ENCODE measurements around the gene PYY.
"Not testable (repeated sequence)": the region's sequence is repeated elsewhere in the genome, so short reads cannot be mapped to it uniquely, and the experiment has no call there.

Gene PYY

DNA sequence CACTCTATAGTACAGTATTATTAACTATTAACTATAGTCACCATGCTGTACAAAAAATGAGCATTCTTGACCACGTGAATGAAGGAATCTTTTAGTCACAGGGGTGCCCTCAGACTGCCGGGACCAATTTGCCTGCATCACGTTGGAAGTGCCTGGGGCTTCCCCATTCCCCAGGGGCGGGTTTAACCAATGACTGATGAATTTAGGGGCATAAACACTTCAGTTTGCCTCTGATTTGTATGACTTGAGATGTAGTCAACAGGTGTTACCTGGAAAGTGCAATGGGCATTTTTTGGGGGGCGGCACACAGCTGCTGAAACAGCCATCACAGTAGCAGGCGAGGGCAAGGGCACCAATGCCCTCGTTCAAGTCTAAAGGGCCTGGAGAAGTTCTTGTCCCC lies 8.7 kb upstream of the PYY start:
- Histone ChIP-seq H3K4me3 (ENCODE audit: low read length) (no peak overlapping the region), H3K79me2 (ENCODE audit: low read length) (no peaks in the 10 kb centered on the region), H4K20me1 (ENCODE audit: insufficient read depth, low read length) (no peaks in the 10 kb centered on the region), H3K27ac (ENCODE audit: low read length) (no peak overlapping the region), H3K4me1 (ENCODE audit: low read length) (no peaks in the 10 kb centered on the region), H3K27me3 (replicated peaks; ENCODE audit: insufficient read depth, low read length) (no peaks in the 10 kb centered on the region; the same call in 1 of the 2 replicates), H3K9me3 (replicated peaks; ENCODE audit: insufficient read depth, low read length) (no peaks in the 10 kb centered on the region), H3K4me2 (ENCODE audit: low read depth, low read length) (no peak overlapping the region), H3K9ac (ENCODE audit: low read length) (no peak overlapping the region), H2AFZ (ENCODE audit: low read length) (no peak overlapping the region), H3K9me2 (replicated peaks; ENCODE audit: insufficient read depth, low read length) (no peaks in the 10 kb centered on the region), H3F3A (ENCODE audit: insufficient read depth, low read length) (no peaks in the 10 kb centered on the region), H3K36me3 (replicated peaks; ENCODE audit: insufficient read depth, low read length) (no peaks in the 10 kb centered on the region)
- TF ChIP-seq EZH2 (optimal IDR thresholded peaks at IDR 0.05; ENCODE audit: low read depth, low read length): no peak
- TF ChIP-seq, protein P1, sequence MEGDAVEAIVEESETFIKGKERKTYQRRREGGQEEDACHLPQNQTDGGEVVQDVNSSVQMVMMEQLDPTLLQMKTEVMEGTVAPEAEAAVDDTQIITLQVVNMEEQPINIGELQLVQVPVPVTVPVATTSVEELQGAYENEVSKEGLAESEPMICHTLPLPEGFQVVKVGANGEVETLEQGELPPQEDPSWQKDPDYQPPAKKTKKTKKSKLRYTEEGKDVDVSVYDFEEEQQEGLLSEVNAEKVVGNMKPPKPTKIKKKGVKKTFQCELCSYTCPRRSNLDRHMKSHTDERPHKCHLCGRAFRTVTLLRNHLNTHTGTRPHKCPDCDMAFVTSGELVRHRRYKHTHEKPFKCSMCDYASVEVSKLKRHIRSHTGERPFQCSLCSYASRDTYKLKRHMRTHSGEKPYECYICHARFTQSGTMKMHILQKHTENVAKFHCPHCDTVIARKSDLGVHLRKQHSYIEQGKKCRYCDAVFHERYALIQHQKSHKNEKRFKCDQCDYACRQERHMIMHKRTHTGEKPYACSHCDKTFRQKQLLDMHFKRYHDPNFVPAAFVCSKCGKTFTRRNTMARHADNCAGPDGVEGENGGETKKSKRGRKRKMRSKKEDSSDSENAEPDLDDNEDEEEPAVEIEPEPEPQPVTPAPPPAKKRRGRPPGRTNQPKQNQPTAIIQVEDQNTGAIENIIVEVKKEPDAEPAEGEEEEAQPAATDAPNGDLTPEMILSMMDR (IDR thresholded peaks at IDR 0.05; ENCODE audit: low read length): no peak
- no peak for TF ChIP-seq EZH2phosphoT487 (IDR thresholded peaks at IDR 0.05; ENCODE audit: low read length)
- no peak for DNase-seq

DNA sequence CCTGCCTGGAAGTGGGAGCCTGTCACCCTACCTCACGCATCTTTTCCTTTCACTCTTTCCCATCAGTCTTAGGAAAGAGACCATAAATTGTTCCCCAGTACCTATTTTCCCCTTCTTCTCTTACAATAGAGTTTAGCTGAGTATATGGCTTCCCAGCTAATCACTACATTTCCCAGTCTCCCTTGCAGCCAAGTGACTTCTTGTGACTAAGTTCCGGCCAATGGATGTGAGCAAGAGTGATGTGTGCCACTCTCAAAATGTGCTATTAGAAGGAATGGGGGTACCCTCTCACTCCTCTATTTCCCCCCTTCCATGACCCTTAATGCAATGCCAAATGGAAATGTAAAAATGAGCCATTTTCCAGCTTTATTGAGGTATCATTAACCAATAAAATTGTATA lies 8.2 kb upstream of the PYY start:
- H3K9me3 ChIP-seq (replicated peaks; ENCODE audit: insufficient read depth, low read length): no peaks in the 10 kb centered on the region
- no peaks in the 10 kb centered on the region for H3K4me1 ChIP-seq (ENCODE audit: low read length)
- no peak overlapping the region for H3K9ac ChIP-seq (ENCODE audit: low read length)
- no peak overlapping the region for H3K4me2 ChIP-seq (ENCODE audit: low read depth, low read length)
- no peak overlapping the region for H2AFZ ChIP-seq (ENCODE audit: low read length)
- TF ChIP-seq EZH2phosphoT487 (IDR thresholded peaks at IDR 0.05; ENCODE audit: low read length): no peak
- TF ChIP-seq, protein P1 (IDR thresholded peaks at IDR 0.05; ENCODE audit: low read length): no peak
- TF ChIP-seq EZH2 (optimal IDR thresholded peaks at IDR 0.05; ENCODE audit: low read depth, low read length): no peak
- no peaks in the 10 kb centered on the region for H3K79me2 ChIP-seq (ENCODE audit: low read length)
- H3K27ac ChIP-seq (ENCODE audit: low read length): no peak overlapping the region
- H3K4me3 ChIP-seq (ENCODE audit: low read length): no peak overlapping the region
- DNase-seq: no peak
- no peaks in the 10 kb centered on the region for H3F3A ChIP-seq (ENCODE audit: insufficient read depth, low read length)
- H4K20me1 ChIP-seq (ENCODE audit: insufficient read depth, low read length): no peaks in the 10 kb centered on the region
- H3K27me3 ChIP-seq (replicated peaks; ENCODE audit: insufficient read depth, low read length): no peaks in the 10 kb centered on the region; the same call in 1 of the 2 replicates
- H3K36me3 ChIP-seq (replicated peaks; ENCODE audit: insufficient read depth, low read length): no peaks in the 10 kb centered on the region
- H3K9me2 ChIP-seq (replicated peaks; ENCODE audit: insufficient read depth, low read length): no peaks in the 10 kb centered on the region

DNA sequence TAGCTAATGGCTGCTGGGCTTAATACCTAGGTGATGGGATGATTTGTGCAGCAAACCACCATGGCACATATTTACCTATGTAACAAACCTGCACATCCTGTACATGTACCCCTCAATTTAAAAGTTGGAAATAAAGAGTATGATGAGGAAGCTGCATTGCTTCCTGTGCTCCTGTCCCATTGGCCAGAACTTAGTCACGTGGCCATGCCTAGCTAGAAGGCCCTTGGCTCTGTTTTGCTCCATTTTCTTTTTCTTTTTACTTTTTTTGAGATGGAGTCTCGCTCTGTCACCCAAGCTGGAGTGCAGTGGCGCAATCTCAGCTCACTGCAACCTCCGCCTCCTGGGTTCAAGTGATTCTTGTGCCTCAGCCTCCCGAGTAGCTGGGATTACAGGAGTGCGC lies 7.6 kb upstream of the PYY start:
- H3K36me3 ChIP-seq (replicated peaks; ENCODE audit: insufficient read depth, low read length); H4K20me1 ChIP-seq (ENCODE audit: insufficient read depth, low read length); H3K9ac ChIP-seq (ENCODE audit: low read length); H3K4me2 ChIP-seq (ENCODE audit: low read depth, low read length); H3K9me2 ChIP-seq (replicated peaks; ENCODE audit: insufficient read depth, low read length); H3K79me2 ChIP-seq (ENCODE audit: low read length); H3K27ac ChIP-seq (ENCODE audit: low read length); H3K4me3 ChIP-seq (ENCODE audit: low read length); H3K4me1 ChIP-seq (ENCODE audit: low read length); H3K27me3 ChIP-seq (replicated peaks; ENCODE audit: insufficient read depth, low read length); H2AFZ ChIP-seq (ENCODE audit: low read length); H3K9me3 ChIP-seq (replicated peaks; ENCODE audit: insufficient read depth, low read length); H3F3A ChIP-seq (ENCODE audit: insufficient read depth, low read length); DNase-seq: not testable (repeated sequence)

DNA sequence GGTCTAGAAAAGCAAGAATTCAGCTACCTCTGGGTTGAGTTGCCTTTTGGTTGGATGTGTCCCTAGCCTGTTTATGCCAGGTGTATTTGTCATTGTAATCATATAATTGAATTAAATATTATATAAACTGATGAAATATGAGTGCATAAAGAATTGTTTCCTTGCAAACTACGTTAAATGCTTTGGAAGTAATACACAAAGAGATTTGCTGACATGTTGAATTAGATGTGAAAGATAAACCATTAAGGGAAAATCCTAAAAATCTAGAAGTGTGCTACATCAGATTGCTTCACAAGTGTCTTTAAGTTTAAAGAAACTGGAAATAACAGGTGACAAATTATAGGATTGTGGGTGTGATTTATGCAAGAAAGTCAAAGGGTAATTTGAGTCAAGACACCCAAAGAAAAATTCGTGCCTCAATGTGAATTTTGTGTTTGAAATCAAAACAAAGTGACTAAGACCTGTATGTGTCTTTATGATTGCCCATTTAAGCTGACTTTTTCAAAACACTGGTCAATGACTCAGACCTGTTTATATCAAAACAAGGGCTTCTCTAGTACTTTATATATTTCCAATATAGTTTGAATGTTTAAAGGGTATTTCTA lies 5.1 kb upstream of the PYY start:
- TF ChIP-seq, protein P1 (IDR thresholded peaks at IDR 0.05; ENCODE audit: low read length): no peak
- TF ChIP-seq EZH2phosphoT487 (IDR thresholded peaks at IDR 0.05; ENCODE audit: low read length): no peak
- TF ChIP-seq EZH2 (optimal IDR thresholded peaks at IDR 0.05; ENCODE audit: low read depth, low read length): no peak
- H2AFZ ChIP-seq (ENCODE audit: low read length): no peak overlapping the region
- H3K79me2 ChIP-seq (ENCODE audit: low read length): no peaks in the 10 kb centered on the region
- H3K4me3 ChIP-seq (ENCODE audit: low read length): no peak overlapping the region
- no peak for DNase-seq
- H3K9ac ChIP-seq (ENCODE audit: low read length): no peak overlapping the region
- no peak overlapping the region for H3K4me2 ChIP-seq (ENCODE audit: low read depth, low read length)
- H3K4me1 ChIP-seq (ENCODE audit: low read length): no peaks in the 10 kb centered on the region
- H4K20me1 ChIP-seq (ENCODE audit: insufficient read depth, low read length): no peaks in the 10 kb centered on the region
- H3K27me3 ChIP-seq (replicated peaks; ENCODE audit: insufficient read depth, low read length): peaks cover 7% of the 10 kb centered on the region
- H3K9me3 ChIP-seq (replicated peaks; ENCODE audit: insufficient read depth, low read length): no peaks in the 10 kb centered on the region
- no peak overlapping the region for H3K27ac ChIP-seq (ENCODE audit: low read length)
- no peaks in the 10 kb centered on the region for H3K36me3 ChIP-seq (replicated peaks; ENCODE audit: insufficient read depth, low read length)
- H3K9me2 ChIP-seq (replicated peaks; ENCODE audit: insufficient read depth, low read length): no peaks in the 10 kb centered on the region
- no peaks in the 10 kb centered on the region for H3F3A ChIP-seq (ENCODE audit: insufficient read depth, low read length)
